ENCODE results near the gene CTDSPL. TPM values are rescaled to one million over a fixed set of nuclear protein-coding genes. Genes with fewer than 3 reads are reported as not detected.

The CTDSPL gene
- total RNA-seq, 1 experiment from 2014 or later = 34.4 TPM

DNA sequence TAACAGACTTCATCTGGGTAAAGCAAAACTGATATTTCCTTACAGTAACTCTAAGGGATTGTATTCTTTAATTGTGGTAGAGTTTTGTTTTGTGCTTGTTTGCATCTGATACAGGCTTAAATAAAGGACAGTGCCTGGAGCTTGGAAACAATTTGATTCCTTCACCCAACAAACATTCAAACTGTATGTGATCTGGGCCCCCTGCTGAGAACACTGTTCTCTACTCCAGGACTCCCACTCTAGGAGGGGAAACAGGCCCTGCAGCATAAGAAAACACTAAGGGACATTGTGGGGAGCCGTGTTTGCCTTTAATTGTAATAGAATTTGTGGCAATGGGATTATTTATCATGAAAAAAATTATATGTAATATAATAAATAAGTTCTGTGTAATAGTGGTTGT lies 56.9 kb downstream of the CTDSPL start:
- Histone ChIP-seq H4K20me1 (ENCODE audit: insufficient read depth) (no peaks in the 10 kb centered on the region), H3K27me3 (ENCODE audit: insufficient read depth, low read length) (no peaks in the 10 kb centered on the region), H3K9me2 (ENCODE audit: insufficient read depth) (no peaks in the 10 kb centered on the region), H3K79me2 (ENCODE audit: insufficient read depth, low read length) (no peaks in the 10 kb centered on the region; the same call in 1 of the 2 replicates), H3K4me1 (ENCODE audit: control insufficient read depth in 1 of 2, insufficient read depth in 2 of 2, low read length in 2 of 2) (peaks cover 0 to 9% of the 10 kb centered on the region in 2 experiments; a peak in 1 of 4 replicates), H3K4me2 (ENCODE audit: low read length) (no peak overlapping the region), H3K36me3 (ENCODE audit: control insufficient read depth in 1 of 2, insufficient read depth in 2 of 2, low read length in 2 of 2) (no peaks in the 10 kb centered on the region), H3K9ac (ENCODE audit: low read length) (no peak overlapping the region), H3K9me3 (ENCODE audit: control insufficient read depth in 1 of 2, insufficient read depth in 1 of 2, low read depth in 1 of 2, low read length in 2 of 2) (no peaks in the 10 kb centered on the region), H2AFZ (ENCODE audit: low read depth, low read length, poor library complexity, severe bottlenecking) (no peak overlapping the region), H3K27ac (ENCODE audit: low read depth, low read length) (no peak overlapping the region), H3K4me3 (replicated peaks in 1 of 2; ENCODE audit: low read depth in 1 of 2, low read length in 2 of 2) (no peak overlapping the region)
- BruUV-seq (replicated peaks) = no TSS peak
- ChIA-PET POLR2A (no interaction called here), RAD21 (ENCODE audit: low non-redundant PET in 1 of 2, low total read pairs in 2 of 2, uncharacterized antibody in 2 of 2, unreplicated experiment in 2 of 2) (no interaction called here), CTCF (no interaction called here)
- ATAC-seq (no peak), DNase-seq (ENCODE audit: low read depth, low spot score) (no peak)
- no peak for TF ChIP-seq YY1 (IDR thresholded peaks at IDR 0.05; ENCODE audit: extremely low read depth, insufficient replicate concordance, low read depth, low read length)
- no peak for TF ChIP-seq RAD21 (IDR thresholded peaks at IDR 0.05; ENCODE audit: low read depth)
- no peak for TF ChIP-seq ZFX (IDR thresholded peaks at IDR 0.05)
- no peak for TF ChIP-seq TCF7L2 (IDR thresholded peaks at IDR 0.05; ENCODE audit: borderline replicate concordance, extremely low read depth, insufficient read depth, insufficient read length)
- no peak for TF ChIP-seq EZH2 (IDR thresholded peaks at IDR 0.05)
- TF ChIP-seq SP1 (IDR thresholded peaks at IDR 0.05; ENCODE audit: low read depth) = no peak
- TF ChIP-seq REST (IDR thresholded peaks at IDR 0.05; ENCODE audit: low read depth) = no peak
- no peak for TF ChIP-seq ATF3 (IDR thresholded peaks at IDR 0.05)
- TF ChIP-seq CEBPB (IDR thresholded peaks at IDR 0.05; ENCODE audit: low read depth) = no peak
- TF ChIP-seq JUND (IDR thresholded peaks at IDR 0.05) = no peak
- no peak for TF ChIP-seq POLR2AphosphoS5 (IDR thresholded peaks at IDR 0.05; ENCODE audit: low read depth, low read length)
- no peak for TF ChIP-seq FOSL1 (IDR thresholded peaks at IDR 0.05; ENCODE audit: low read depth)
- TF ChIP-seq, protein P1, sequence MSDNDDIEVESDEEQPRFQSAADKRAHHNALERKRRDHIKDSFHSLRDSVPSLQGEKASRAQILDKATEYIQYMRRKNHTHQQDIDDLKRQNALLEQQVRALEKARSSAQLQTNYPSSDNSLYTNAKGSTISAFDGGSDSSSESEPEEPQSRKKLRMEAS (IDR thresholded peaks at IDR 0.05) = no peak
- no peak for TF ChIP-seq SRF (IDR thresholded peaks at IDR 0.05; ENCODE audit: low read depth)
- TF ChIP-seq CBX3 (IDR thresholded peaks at IDR 0.05; ENCODE audit: low read depth) = no peak
- TF ChIP-seq ZNF274 (IDR thresholded peaks at IDR 0.05; ENCODE audit: low read depth, low read length) = no peak
- intact Hi-C loops (cut with micrococcal nuclease) = no loop called here

Data from HCT116 (cell line).